SK-N-SH (cell line): ENCODE measurements around the gene ARID1B. TPM values are rescaled to one million over a fixed set of nuclear protein-coding genes. Genes with fewer than 3 reads are reported as not detected.

ENCODE experiments used
- CTCF ChIA-PET: fragments of 300-600, 350-600 bp; formaldehyde crosslinking; extraction: SDS; loops from one replicate; lab custom pipeline; 2021; lab: Yijun Ruan, JAX
- POLR2A ChIA-PET: fragments of 350-600 bp; sonication (Branson Sonifier 250); formaldehyde crosslinking; extraction: SDS; loops from one replicate; lab custom pipeline; 2020; ENCODE audit warnings: antibody characterized with exemption, inconsistent platforms; lab: Yijun Ruan, JAX
- DNase-seq: peaks from one replicate; pipeline ENCODE4 v3.0.0; 2012
- H2AFZ ChIP-seq: fragments of 200-600 bp; sonication (generic); 2 replicates; pipeline ENCODE4 v1.8.1; 2016; ENCODE audit warnings: antibody characterized with exemption, mild to moderate bottlenecking, low read depth
- H3F3A ChIP-seq: fragments of 200-600 bp; sonication (generic); replicated peaks from 2 replicates; pipeline ENCODE3; 2016; ENCODE audit warnings: antibody characterized with exemption, mild to moderate bottlenecking; ENCODE audit not compliant: insufficient read depth
- H3K27ac ChIP-seq, 2 experiments: fragments of 200-500 bp in 1 of 2; fragments of 200-600 bp in 1 of 2; sonication (Bioruptor generic) in 1 of 2; sonication (generic), shearing (Covaris generic) in 1 of 2; 2 replicates each; pipeline versions ENCODE4 v1.5.1 to v1.6.1; 2014 to 2016; ENCODE audit warnings: low read depth in 2 of 2, inconsistent platforms in 1 of 2, low read length in 1 of 2, mild to moderate bottlenecking in 1 of 2, mixed read lengths in 1 of 2
- H3K27me3 ChIP-seq: fragments of 200-600 bp; sonication (generic), shearing (Covaris generic); 2 replicates; pipeline ENCODE4 v1.6.1; 2016; ENCODE audit warnings: mixed run types; ENCODE audit not compliant: insufficient read depth
- H3K36me3 ChIP-seq, 2 experiments: fragments of 200-500 bp in 1 of 2; fragments of 200-600 bp in 1 of 2; sonication (Bioruptor generic) in 1 of 2; sonication (generic) in 1 of 2; replicated peaks in 1 of 2; 2 replicates each; pipeline versions ENCODE3 to v1.5.1; 2014 to 2016; ENCODE audit warnings: low read length in 1 of 2, mild to moderate bottlenecking in 1 of 2; ENCODE audit not compliant: insufficient read depth in 2 of 2, control insufficient read depth in 1 of 2
- H3K4me1 ChIP-seq, 2 experiments: fragments of 200-500 bp in 1 of 2; fragments of 200-600 bp in 1 of 2; sonication (Bioruptor generic) in 1 of 2; sonication (generic), shearing (Covaris generic) in 1 of 2; 2 replicates each; pipeline versions ENCODE4 v1.5.1 to v1.6.1; 2014 to 2016; ENCODE audit warnings: low read depth in 1 of 2, low read length in 1 of 2, mixed run types in 1 of 2; ENCODE audit not compliant: insufficient read depth in 2 of 2, control insufficient read depth in 1 of 2
- H3K4me2 ChIP-seq: fragments of 200-600 bp; sonication (generic), shearing (Covaris generic); 2 replicates; pipeline ENCODE4 v1.6.1; 2017; ENCODE audit warnings: mixed run types
- H3K4me3 ChIP-seq, 2 experiments: fragments of 200-500 bp in 1 of 2; fragments of 200-600 bp in 1 of 2; sonication (Bioruptor generic) in 1 of 2; sonication (generic), shearing (Covaris generic) in 1 of 2; 2 replicates each; pipeline versions ENCODE4 v1.5.1 to v1.8.1; 2014 to 2016; ENCODE audit warnings: low read depth in 2 of 2, inconsistent platforms in 1 of 2, low read length in 1 of 2, mild to moderate bottlenecking in 1 of 2, mixed read lengths in 1 of 2, moderate library complexity in 1 of 2
- H3K79me2 ChIP-seq: fragments of 200-600 bp; sonication (generic); 2 replicates; pipeline ENCODE4 v1.8.1; 2017; ENCODE audit warnings: mild to moderate bottlenecking; ENCODE audit not compliant: insufficient read depth
- H3K9ac ChIP-seq: fragments of 200-600 bp; sonication (generic); 2 replicates; pipeline ENCODE4 v1.6.1; 2017; ENCODE audit warnings: mixed run types
- H3K9me2 ChIP-seq: fragments of 200-600 bp; sonication (generic); 2 replicates; pipeline ENCODE4 v1.6.1; 2017; ENCODE audit warnings: mixed run types
- H3K9me3 ChIP-seq: fragments of 200-600 bp; sonication (generic); 2 replicates; pipeline ENCODE4 v1.6.1; 2017; ENCODE audit warnings: mixed run types, mild to moderate bottlenecking, moderate library complexity
- H4K20me1 ChIP-seq: fragments of 200-600 bp; sonication (generic); 2 replicates; pipeline ENCODE4 v1.6.1; 2017; ENCODE audit warnings: mild to moderate bottlenecking, mixed run types; ENCODE audit not compliant: insufficient read depth
- JUND ChIP-seq: IDR thresholded peaks from 2 replicates; pipeline ENCODE4 v1.4.0; 2012
- MEF2A ChIP-seq: IDR thresholded peaks from 2 replicates; pipeline ENCODE4 v1.4.0; 2012; ENCODE audit warnings: low read depth, borderline replicate concordance
- MXI1 ChIP-seq: IDR thresholded peaks from 2 replicates; pipeline ENCODE4 v1.6.1; 2012; ENCODE audit warnings: mild to moderate bottlenecking, low read depth, low read length, improper control_type of control experiment
- NRF1 ChIP-seq: IDR thresholded peaks from 2 replicates; pipeline ENCODE4 v1.6.1; 2012; ENCODE audit warnings: low read depth, mild to moderate bottlenecking, low read length
- RAD21 ChIP-seq: IDR thresholded peaks from 2 replicates; pipeline ENCODE4 v1.6.1; 2012; ENCODE audit warnings: mild to moderate bottlenecking, low read length
- REST ChIP-seq: IDR thresholded peaks from 2 replicates; pipeline ENCODE4 v1.6.1; 2012; ENCODE audit warnings: mild to moderate bottlenecking, low read depth, low read length, moderate library complexity
- SMC3 ChIP-seq: IDR thresholded peaks from 2 replicates; pipeline ENCODE4 v1.6.1; 2012; ENCODE audit warnings: low read depth, low read length, improper control_type of control experiment
- TAF1 ChIP-seq: IDR thresholded peaks from 2 replicates; pipeline ENCODE4 v1.6.1; 2012; ENCODE audit warnings: low read depth, mild to moderate bottlenecking, low read length, moderate library complexity, borderline replicate concordance
- TEAD4 ChIP-seq: IDR thresholded peaks from 2 replicates; pipeline ENCODE4 v1.4.0; 2012; ENCODE audit warnings: mild to moderate bottlenecking, borderline replicate concordance; ENCODE audit not compliant: insufficient read depth
- WGBS: methylation state at CpG from one replicate; pipeline ENCODE4 v1.1.6; 2017; ENCODE audit warnings: low lambda C conversion rate; 5-methylcytosine and 5-hydroxymethylcytosine counted together
- polyA plus RNA-seq, 3 experiments: library from polyadenylated mRNA; depleted of rRNA; stranded (reverse); fragments of >200 nt; gene quantifications; 2 replicates each; pipeline ENCODE4 v1.2.3, GENCODE V29; 2012

The ARID1B gene
- polyA plus RNA-seq, 1 of the 3 experiments (the other 2 are of a cell fraction), result 13.6 TPM

- TF ChIP-seq MEF2A (no peak), RAD21 (no peak), TAF1 (no peak), NRF1 (no peak), SMC3 (no peak), MXI1 (no peak)
These were observed 442.3 kb downstream of the ARID1B start (continued) for GRCh38 chr6:157219201-157220200.

GRCh38 chr6:157220485-157220884, 443.3 kb downstream of the ARID1B start:
- no peaks in the 10 kb centered on the region for H4K20me1 ChIP-seq
- POLR2A ChIA-PET, result no interaction called here
- H3K4me2 ChIP-seq, result 0 out of 2 replicates have a peak overlapping the region, but pooled peaks have one; percentile 16
- peak overlapping the region in 1 of 2 experiments; percentile 63; a peak in 2 of 4 replicates for H3K27ac ChIP-seq
- no peaks in the 10 kb centered on the region for H3K9me3 ChIP-seq
- H3F3A ChIP-seq, result peaks cover 7% of the 10 kb centered on the region
- H3K36me3 ChIP-seq, result no peaks in the 10 kb centered on the region
- TF ChIP-seq JUND, result no peak
- no peak for TF ChIP-seq REST
- TF ChIP-seq TEAD4, result no peak
- CTCF ChIA-PET, result interaction anchor here (1.2 kb wide), 1 partner anchor 55 kb away, joined by 4 read pairs; no protein-coding TSS in a partner anchor
- WGBS, result 90% methylated on average over 1 of the region's 1 CpG
- H3K9ac ChIP-seq, result no peak overlapping the region
- H2AFZ ChIP-seq, result no peak overlapping the region
- no peak for DNase-seq
- H3K27me3 ChIP-seq, result no peaks in the 10 kb centered on the region
- H3K4me3 ChIP-seq, result no peak overlapping the region
- no peaks in the 10 kb centered on the region for H3K79me2 ChIP-seq
- H3K9me2 ChIP-seq, result no peaks in the 10 kb centered on the region
- H3K4me1 ChIP-seq, result peaks cover 0 to 7% of the 10 kb centered on the region in 2 experiments; a peak in 1 of 4 replicates
